ENCODE measurements around the gene GAD2. TPM values are rescaled to one million over a fixed set of nuclear protein-coding genes. Genes with fewer than 3 reads are reported as not detected.

GAD2 gene
- total RNA-seq, 1 donor: under 0.01 TPM

GRCh38 chr10:26251925-26252324 lies 35.4 kb downstream of the GAD2 start:
- no peaks in the 10 kb centered on the region for H3K9me3 ChIP-seq (ENCODE audit: low read depth, low read length)
- no peak overlapping the region for H3K4me3 ChIP-seq (ENCODE audit: low read length)
- no peaks in the 10 kb centered on the region for H3K27me3 ChIP-seq (ENCODE audit: insufficient read depth, low read length)
- H3K4me1 ChIP-seq (ENCODE audit: insufficient read depth, low read length): no peaks in the 10 kb centered on the region

- H3K4me3 ChIP-seq (ENCODE audit: low read length): no peak overlapping the region
- H3K27me3 ChIP-seq (ENCODE audit: insufficient read depth, low read length): no peaks in the 10 kb centered on the region
- H3K4me1 ChIP-seq (ENCODE audit: insufficient read depth, low read length): no peaks in the 10 kb centered on the region
- H3K9me3 ChIP-seq (ENCODE audit: low read depth, low read length): no peaks in the 10 kb centered on the region
Measured at GRCh38 chr10:26254616-26255015, 38.0 kb downstream of the GAD2 start.

- peaks cover 4% of the 10 kb centered on the region for H3K27me3 ChIP-seq (ENCODE audit: insufficient read depth, low read length)
- H3K4me3 ChIP-seq (ENCODE audit: low read length): no peak overlapping the region
- no peaks in the 10 kb centered on the region for H3K4me1 ChIP-seq (ENCODE audit: insufficient read depth, low read length)
- no peaks in the 10 kb centered on the region for H3K9me3 ChIP-seq (ENCODE audit: low read depth, low read length)
Measured at GRCh38 chr10:26259341-26259740, 42.8 kb downstream of the GAD2 start.

GRCh38 chr10:26269754-26270153 lies 53.2 kb downstream of the GAD2 start:
- H3K9me3 ChIP-seq (ENCODE audit: low read depth, low read length): no peaks in the 10 kb centered on the region
- peaks cover 9% of the 10 kb centered on the region for H3K27me3 ChIP-seq (ENCODE audit: insufficient read depth, low read length)
- no peaks in the 10 kb centered on the region for H3K4me1 ChIP-seq (ENCODE audit: insufficient read depth, low read length)

GRCh38 chr10:26274391-26274790 lies 57.8 kb downstream of the GAD2 start:
- Histone ChIP-seq H3K4me3 (ENCODE audit: low read length) (no peak overlapping the region), H3K4me1 (ENCODE audit: insufficient read depth, low read length) (no peaks in the 10 kb centered on the region), H3K27me3 (ENCODE audit: insufficient read depth, low read length) (peaks cover 2% of the 10 kb centered on the region), H3K9me3 (ENCODE audit: low read depth, low read length) (no peaks in the 10 kb centered on the region)

More at GRCh38 chr10:26269754-26270153, 53.2 kb downstream of the GAD2 start:
- H3K4me3 ChIP-seq (ENCODE audit: low read length): no peak overlapping the region

- no peak overlapping the region for H3K4me3 ChIP-seq (ENCODE audit: low read length)
- no peaks in the 10 kb centered on the region for H3K4me1 ChIP-seq (ENCODE audit: insufficient read depth, low read length)
- H3K27me3 ChIP-seq (ENCODE audit: insufficient read depth, low read length): peaks cover 2% of the 10 kb centered on the region
- H3K9me3 ChIP-seq (ENCODE audit: low read depth, low read length): no peaks in the 10 kb centered on the region
Measured at GRCh38 chr10:26278295-26278694, 61.7 kb downstream of the GAD2 start.

GRCh38 chr10:26290236-26290635 lies 73.7 kb downstream of the GAD2 start:
- H3K9me3 ChIP-seq (ENCODE audit: low read depth, low read length): no peaks in the 10 kb centered on the region
- no peak overlapping the region for H3K4me3 ChIP-seq (ENCODE audit: low read length)
- H3K27me3 ChIP-seq (ENCODE audit: insufficient read depth, low read length): peaks cover 26% of the 10 kb centered on the region
- H3K4me1 ChIP-seq (ENCODE audit: insufficient read depth, low read length): no peaks in the 10 kb centered on the region

GRCh38 chr10:26291721-26292480 lies 75.3 kb downstream of the GAD2 start:
- Histone ChIP-seq H3K4me3 (ENCODE audit: low read length) (no peak overlapping the region), H3K27me3 (ENCODE audit: insufficient read depth, low read length) (peaks cover 21% of the 10 kb centered on the region), H3K4me1 (ENCODE audit: insufficient read depth, low read length) (no peaks in the 10 kb centered on the region), H3K9me3 (ENCODE audit: low read depth, low read length) (no peaks in the 10 kb centered on the region)

- no peaks in the 10 kb centered on the region for H3K9me3 ChIP-seq (ENCODE audit: low read depth, low read length)
- H3K4me3 ChIP-seq (ENCODE audit: low read length): no peak overlapping the region
- peaks cover 6% of the 10 kb centered on the region for H3K27me3 ChIP-seq (ENCODE audit: insufficient read depth, low read length)
- no peaks in the 10 kb centered on the region for H3K4me1 ChIP-seq (ENCODE audit: insufficient read depth, low read length)
Measured at GRCh38 chr10:26296360-26296759, 79.8 kb downstream of the GAD2 start.

GRCh38 chr10:26300001-26300400 lies 83.4 kb downstream of the GAD2 start:
- Histone ChIP-seq H3K27me3 (ENCODE audit: insufficient read depth, low read length) (peaks cover 3% of the 10 kb centered on the region), H3K9me3 (ENCODE audit: low read depth, low read length) (no peaks in the 10 kb centered on the region), H3K4me1 (ENCODE audit: insufficient read depth, low read length) (no peaks in the 10 kb centered on the region), H3K4me3 (ENCODE audit: low read length) (no peak overlapping the region)

- no peaks in the 10 kb centered on the region for H3K9me3 ChIP-seq (ENCODE audit: low read depth, low read length)
- H3K4me1 ChIP-seq (ENCODE audit: insufficient read depth, low read length): no peaks in the 10 kb centered on the region
- H3K4me3 ChIP-seq (ENCODE audit: low read length): no peak overlapping the region
- peaks cover 5% of the 10 kb centered on the region for H3K27me3 ChIP-seq (ENCODE audit: insufficient read depth, low read length)
Measured at GRCh38 chr10:26303366-26303765, 86.8 kb downstream of the GAD2 start.

- H3K9me3 ChIP-seq (ENCODE audit: low read depth, low read length): no peaks in the 10 kb centered on the region
- H3K4me1 ChIP-seq (ENCODE audit: insufficient read depth, low read length): no peaks in the 10 kb centered on the region
- peaks cover 20% of the 10 kb centered on the region for H3K27me3 ChIP-seq (ENCODE audit: insufficient read depth, low read length)
- no peak overlapping the region for H3K4me3 ChIP-seq (ENCODE audit: low read length)
Measured at GRCh38 chr10:26310361-26310760, 93.8 kb downstream of the GAD2 start.

- Histone ChIP-seq H3K4me3 (ENCODE audit: low read length) (no peak overlapping the region), H3K4me1 (ENCODE audit: insufficient read depth, low read length) (no peaks in the 10 kb centered on the region), H3K9me3 (ENCODE audit: low read depth, low read length) (no peaks in the 10 kb centered on the region), H3K27me3 (ENCODE audit: insufficient read depth, low read length) (peaks cover 19% of the 10 kb centered on the region)
Measured at GRCh38 chr10:26311383-26311940, 94.9 kb downstream of the GAD2 start.

GRCh38 chr10:26314265-26315013 lies 97.9 kb downstream of the GAD2 start:
- Histone ChIP-seq H3K27me3 (ENCODE audit: insufficient read depth, low read length) (peaks cover 16% of the 10 kb centered on the region), H3K4me3 (ENCODE audit: low read length) (no peak overlapping the region), H3K4me1 (ENCODE audit: insufficient read depth, low read length) (no peaks in the 10 kb centered on the region), H3K9me3 (ENCODE audit: low read depth, low read length) (no peaks in the 10 kb centered on the region)

- Histone ChIP-seq H3K27me3 (ENCODE audit: insufficient read depth, low read length) (no peaks in the 10 kb centered on the region), H3K4me3 (ENCODE audit: low read length) (no peak overlapping the region), H3K9me3 (ENCODE audit: low read depth, low read length) (no peaks in the 10 kb centered on the region), H3K4me1 (ENCODE audit: insufficient read depth, low read length) (no peaks in the 10 kb centered on the region)
Measured at GRCh38 chr10:26318672-26319071, 102.1 kb downstream of the GAD2 start.
